ENCODE measurements around the gene CLP1.
"Not testable (repeated sequence)": the region's sequence is repeated elsewhere in the genome, so short reads cannot be mapped to it uniquely, and the experiment has no call there.

Gene CLP1

GRCh38 chr11:57649826-57650738 is 7.5 kb upstream of the CLP1 start, which contains the start of gene YPEL4:
Gene YPEL4, minus strand, starts transcription at chr11:57649912. Its CDS starts 2,805 bp downstream, at chr11:57647107.
- Histone ChIP-seq H3K4me1 (ENCODE audit: control insufficient read depth, insufficient read depth, low read length) (peaks cover 52% of the 10 kb centered on the region), H3K4me3 (ENCODE audit: low read depth, low read length) (peak within 1 kb of the TSS; percentile 50), H3K27me3 (ENCODE audit: control insufficient read depth, insufficient read depth, low read length) (no peaks in the 10 kb centered on the region), H3K9me3 (ENCODE audit: control insufficient read depth, insufficient read depth, low read depth, low read length) (no peaks in the 10 kb centered on the region), H3K9ac (ENCODE audit: low read length) (peak within 1 kb of the TSS; percentile 65), H3K27ac (ENCODE audit: low read depth, low read length) (no peak within 1 kb of the TSS), H3K36me3 (ENCODE audit: control insufficient read depth, insufficient read depth, low read length) (no peaks in the 10 kb centered on the region)

GRCh38 chr11:57650739-57651090 is 6.8 kb upstream of the CLP1 start:
- no peaks in the 10 kb centered on the region for H3K36me3 ChIP-seq (ENCODE audit: control insufficient read depth, insufficient read depth, low read length)
- no peak overlapping the region for H3K27ac ChIP-seq (ENCODE audit: low read depth, low read length)
- H3K27me3 ChIP-seq (ENCODE audit: control insufficient read depth, insufficient read depth, low read length): no peaks in the 10 kb centered on the region
- H3K4me3 ChIP-seq (ENCODE audit: low read depth, low read length): peak overlapping the region; percentile 50; the same call in 1 of the 2 replicates
- H3K9me3 ChIP-seq (ENCODE audit: control insufficient read depth, insufficient read depth, low read depth, low read length): no peaks in the 10 kb centered on the region
- H3K9ac ChIP-seq (ENCODE audit: low read length): no peak overlapping the region
- peaks cover 46% of the 10 kb centered on the region for H3K4me1 ChIP-seq (ENCODE audit: control insufficient read depth, insufficient read depth, low read length)

GRCh38 chr11:57651408-57651807 is 6.2 kb upstream of the CLP1 start:
- Histone ChIP-seq H3K4me3 (ENCODE audit: low read depth, low read length) (no peak overlapping the region), H3K9me3 (ENCODE audit: control insufficient read depth, insufficient read depth, low read depth, low read length) (no peaks in the 10 kb centered on the region), H3K36me3 (ENCODE audit: control insufficient read depth, insufficient read depth, low read length) (no peaks in the 10 kb centered on the region), H3K27ac (ENCODE audit: low read depth, low read length) (no peak overlapping the region), H3K27me3 (ENCODE audit: control insufficient read depth, insufficient read depth, low read length) (no peaks in the 10 kb centered on the region), H3K9ac (ENCODE audit: low read length) (no peak overlapping the region), H3K4me1 (ENCODE audit: control insufficient read depth, insufficient read depth, low read length) (peaks cover 39% of the 10 kb centered on the region)

- H3K9me3 ChIP-seq (ENCODE audit: control insufficient read depth, insufficient read depth, low read depth, low read length); H3K27me3 ChIP-seq (ENCODE audit: control insufficient read depth, insufficient read depth, low read length); H3K36me3 ChIP-seq (ENCODE audit: control insufficient read depth, insufficient read depth, low read length); H3K4me3 ChIP-seq (ENCODE audit: low read depth, low read length); H3K27ac ChIP-seq (ENCODE audit: low read depth, low read length); H3K9ac ChIP-seq (ENCODE audit: low read length): not testable (repeated sequence)
- H3K4me1 ChIP-seq (ENCODE audit: control insufficient read depth, insufficient read depth, low read length): peaks cover 31% of the 10 kb centered on the region
Observed at GRCh38 chr11:57652230-57652629, 5.3 kb upstream of the CLP1 start.

- no peak overlapping the region for H3K4me3 ChIP-seq (ENCODE audit: low read depth, low read length)
- H3K27ac ChIP-seq (ENCODE audit: low read depth, low read length): no peak overlapping the region
- no peaks in the 10 kb centered on the region for H3K9me3 ChIP-seq (ENCODE audit: control insufficient read depth, insufficient read depth, low read depth, low read length)
- H3K4me1 ChIP-seq (ENCODE audit: control insufficient read depth, insufficient read depth, low read length): peaks cover 27% of the 10 kb centered on the region
- no peak overlapping the region for H3K9ac ChIP-seq (ENCODE audit: low read length)
- no peaks in the 10 kb centered on the region for H3K36me3 ChIP-seq (ENCODE audit: control insufficient read depth, insufficient read depth, low read length)
- no peaks in the 10 kb centered on the region for H3K27me3 ChIP-seq (ENCODE audit: control insufficient read depth, insufficient read depth, low read length)
Observed at GRCh38 chr11:57652662-57653061, 4.9 kb upstream of the CLP1 start.

- H3K36me3 ChIP-seq (ENCODE audit: control insufficient read depth, insufficient read depth, low read length): no peaks in the 10 kb centered on the region
- H3K9me3 ChIP-seq (ENCODE audit: control insufficient read depth, insufficient read depth, low read depth, low read length): no peaks in the 10 kb centered on the region
- peaks cover 22% of the 10 kb centered on the region for H3K4me1 ChIP-seq (ENCODE audit: control insufficient read depth, insufficient read depth, low read length)
- H3K27me3 ChIP-seq (ENCODE audit: control insufficient read depth, insufficient read depth, low read length): no peaks in the 10 kb centered on the region
- H3K4me3 ChIP-seq (ENCODE audit: low read depth, low read length): no peak overlapping the region
- H3K27ac ChIP-seq (ENCODE audit: low read depth, low read length): no peak overlapping the region
- H3K9ac ChIP-seq (ENCODE audit: low read length): no peak overlapping the region
Observed at GRCh38 chr11:57653163-57653562, 4.4 kb upstream of the CLP1 start.

- H3K27ac ChIP-seq (ENCODE audit: low read depth, low read length): no peak overlapping the region
- H3K9ac ChIP-seq (ENCODE audit: low read length): peak overlapping the region; percentile 63
Observed at GRCh38 chr11:57656885-57657193, 723 bp upstream of the CLP1 start.

GRCh38 chr11:57658023-57658361 is 430 bp downstream of the CLP1 start:
- no peak overlapping the region for H3K27ac ChIP-seq (ENCODE audit: low read depth, low read length)
- peaks cover 2% of the 10 kb centered on the region; the same call in 1 of the 2 replicates for H3K4me1 ChIP-seq (ENCODE audit: control insufficient read depth, insufficient read depth, low read length)
- H3K9me3 ChIP-seq (ENCODE audit: control insufficient read depth, insufficient read depth, low read depth, low read length): no peaks in the 10 kb centered on the region
- H3K4me3 ChIP-seq (ENCODE audit: low read depth, low read length): peak overlapping the region; percentile 89
- H3K9ac ChIP-seq (ENCODE audit: low read length): peak overlapping the region; percentile 81
- H3K36me3 ChIP-seq (ENCODE audit: control insufficient read depth, insufficient read depth, low read length): peaks cover 24% of the 10 kb centered on the region
- H3K27me3 ChIP-seq (ENCODE audit: control insufficient read depth, insufficient read depth, low read length): no peaks in the 10 kb centered on the region

More at GRCh38 chr11:57656885-57657193, 723 bp upstream of the CLP1 start:
- H3K9me3 ChIP-seq (ENCODE audit: control insufficient read depth, insufficient read depth, low read depth, low read length): no peaks in the 10 kb centered on the region
- H3K36me3 ChIP-seq (ENCODE audit: control insufficient read depth, insufficient read depth, low read length): peaks cover 24% of the 10 kb centered on the region
- H3K4me1 ChIP-seq (ENCODE audit: control insufficient read depth, insufficient read depth, low read length): peaks cover 6% of the 10 kb centered on the region; the same call in 1 of the 2 replicates
- H3K27me3 ChIP-seq (ENCODE audit: control insufficient read depth, insufficient read depth, low read length): no peaks in the 10 kb centered on the region
- H3K4me3 ChIP-seq (ENCODE audit: low read depth, low read length): peak overlapping the region; percentile 89

- no peak overlapping the region for H3K4me3 ChIP-seq (ENCODE audit: low read depth, low read length)
- no peak overlapping the region for H3K9ac ChIP-seq (ENCODE audit: low read length)
- no peak overlapping the region for H3K27ac ChIP-seq (ENCODE audit: low read depth, low read length)
- peaks cover 24% of the 10 kb centered on the region for H3K36me3 ChIP-seq (ENCODE audit: control insufficient read depth, insufficient read depth, low read length)
- H3K9me3 ChIP-seq (ENCODE audit: control insufficient read depth, insufficient read depth, low read depth, low read length): no peaks in the 10 kb centered on the region
- H3K4me1 ChIP-seq (ENCODE audit: control insufficient read depth, insufficient read depth, low read length): no peaks in the 10 kb centered on the region
- no peaks in the 10 kb centered on the region for H3K27me3 ChIP-seq (ENCODE audit: control insufficient read depth, insufficient read depth, low read length)
Observed at GRCh38 chr11:57659669-57660068, 2.1 kb downstream of the CLP1 start.

- no peak overlapping the region for H3K9ac ChIP-seq (ENCODE audit: low read length)
- peaks cover 24% of the 10 kb centered on the region for H3K36me3 ChIP-seq (ENCODE audit: control insufficient read depth, insufficient read depth, low read length)
- H3K4me1 ChIP-seq (ENCODE audit: control insufficient read depth, insufficient read depth, low read length): no peaks in the 10 kb centered on the region
- H3K4me3 ChIP-seq (ENCODE audit: low read depth, low read length): no peak overlapping the region
- no peaks in the 10 kb centered on the region for H3K27me3 ChIP-seq (ENCODE audit: control insufficient read depth, insufficient read depth, low read length)
- no peaks in the 10 kb centered on the region for H3K9me3 ChIP-seq (ENCODE audit: control insufficient read depth, insufficient read depth, low read depth, low read length)
- H3K27ac ChIP-seq (ENCODE audit: low read depth, low read length): no peak overlapping the region
Observed at GRCh38 chr11:57662893-57663292, 5.3 kb downstream of the CLP1 start.

GRCh38 chr11:57663975-57664374 is 6.4 kb downstream of the CLP1 start:
- Histone ChIP-seq H3K27me3 (ENCODE audit: control insufficient read depth, insufficient read depth, low read length) (no peaks in the 10 kb centered on the region), H3K9me3 (ENCODE audit: control insufficient read depth, insufficient read depth, low read depth, low read length) (no peaks in the 10 kb centered on the region), H3K27ac (ENCODE audit: low read depth, low read length) (no peak overlapping the region), H3K4me3 (ENCODE audit: low read depth, low read length) (no peak overlapping the region), H3K9ac (ENCODE audit: low read length) (no peak overlapping the region), H3K4me1 (ENCODE audit: control insufficient read depth, insufficient read depth, low read length) (peaks cover under 1% of the 10 kb centered on the region; the same call in 1 of the 2 replicates), H3K36me3 (ENCODE audit: control insufficient read depth, insufficient read depth, low read length) (peaks cover 24% of the 10 kb centered on the region)

Data from HUES6 (cell line).